ENCODE data around the gene BCAS3.

- TF ChIP-seq, protein P1, sequence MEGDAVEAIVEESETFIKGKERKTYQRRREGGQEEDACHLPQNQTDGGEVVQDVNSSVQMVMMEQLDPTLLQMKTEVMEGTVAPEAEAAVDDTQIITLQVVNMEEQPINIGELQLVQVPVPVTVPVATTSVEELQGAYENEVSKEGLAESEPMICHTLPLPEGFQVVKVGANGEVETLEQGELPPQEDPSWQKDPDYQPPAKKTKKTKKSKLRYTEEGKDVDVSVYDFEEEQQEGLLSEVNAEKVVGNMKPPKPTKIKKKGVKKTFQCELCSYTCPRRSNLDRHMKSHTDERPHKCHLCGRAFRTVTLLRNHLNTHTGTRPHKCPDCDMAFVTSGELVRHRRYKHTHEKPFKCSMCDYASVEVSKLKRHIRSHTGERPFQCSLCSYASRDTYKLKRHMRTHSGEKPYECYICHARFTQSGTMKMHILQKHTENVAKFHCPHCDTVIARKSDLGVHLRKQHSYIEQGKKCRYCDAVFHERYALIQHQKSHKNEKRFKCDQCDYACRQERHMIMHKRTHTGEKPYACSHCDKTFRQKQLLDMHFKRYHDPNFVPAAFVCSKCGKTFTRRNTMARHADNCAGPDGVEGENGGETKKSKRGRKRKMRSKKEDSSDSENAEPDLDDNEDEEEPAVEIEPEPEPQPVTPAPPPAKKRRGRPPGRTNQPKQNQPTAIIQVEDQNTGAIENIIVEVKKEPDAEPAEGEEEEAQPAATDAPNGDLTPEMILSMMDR (IDR thresholded peaks at IDR 0.05): no peak
- no peak for TF ChIP-seq POLR2AphosphoS5 (IDR thresholded peaks at IDR 0.05)
- TF ChIP-seq EP300 (IDR thresholded peaks at IDR 0.05; ENCODE audit: low read depth): no peak
These were observed 82.1 kb downstream of the BCAS3 start for GRCh38 chr17:60759756-60760155.

All from transverse colon (tissue), 4 donors.